ENCODE measurements around the gene EIF4ENIF1.
"Not testable (repeated sequence)": the region's sequence is repeated elsewhere in the genome, so short reads cannot be mapped to it uniquely, and the experiment has no call there.

EIF4ENIF1 gene

GRCh38 chr22:31442768-31443489 lies 46.7 kb downstream of the EIF4ENIF1 start:
- no peak for DNase-seq

GRCh38 chr22:31441652-31442051 lies 48.0 kb downstream of the EIF4ENIF1 start:
- no peak for DNase-seq

GRCh38 chr22:31440681-31441080 lies 49.0 kb downstream of the EIF4ENIF1 start:
- no peak for DNase-seq

- DNase-seq: no peak
Observed at GRCh38 chr22:31439808-31440207, 49.8 kb downstream of the EIF4ENIF1 start.

- no peak for DNase-seq
Observed at GRCh38 chr22:31436132-31436531, 53.5 kb downstream of the EIF4ENIF1 start.

- DNase-seq: no peak
Observed at GRCh38 chr22:31431950-31432349, 57.7 kb downstream of the EIF4ENIF1 start.

GRCh38 chr22:31425331-31426050 lies 64.2 kb downstream of the EIF4ENIF1 start:
- DNase-seq: no peak

- not testable (repeated sequence) for DNase-seq
Observed at GRCh38 chr22:31402350-31402749, 87.3 kb downstream of the EIF4ENIF1 start.

GRCh38 chr22:31400023-31400397 lies 89.6 kb downstream of the EIF4ENIF1 start:
- DNase-seq: peak in 1 of 3 experiments; percentile 49

GRCh38 chr22:31399211-31400022 lies 90.2 kb downstream of the EIF4ENIF1 start, which contains the start of gene DRG1:
TSS of gene DRG1 (plus strand) at chr22:31399604. CDS start at chr22:31399684, 80 bp downstream.
- DNase-seq: peak; percentile 89 to 94 (median 89)

GRCh38 chr22:31398231-31398630 lies 91.4 kb downstream of the EIF4ENIF1 start:
- no peak for DNase-seq

GRCh38 chr22:31394326-31394725 lies 95.3 kb downstream of the EIF4ENIF1 start:
- no peak for DNase-seq

- no peak for DNase-seq
Observed at GRCh38 chr22:31393893-31394292, 95.7 kb downstream of the EIF4ENIF1 start.

All from NCI-H1417 (cell line).